ELR (cell line): ENCODE results near the gene UBE4B.
A peak's percentile ranks its signal among the peaks of the same experiment; 100 is the strongest.

Source experiments
- DNase-seq: peaks from one replicate; pipeline ENCODE4 v3.0.0-alpha.2; 2015; ENCODE audit warnings: low read depth

Gene UBE4B

DNA sequence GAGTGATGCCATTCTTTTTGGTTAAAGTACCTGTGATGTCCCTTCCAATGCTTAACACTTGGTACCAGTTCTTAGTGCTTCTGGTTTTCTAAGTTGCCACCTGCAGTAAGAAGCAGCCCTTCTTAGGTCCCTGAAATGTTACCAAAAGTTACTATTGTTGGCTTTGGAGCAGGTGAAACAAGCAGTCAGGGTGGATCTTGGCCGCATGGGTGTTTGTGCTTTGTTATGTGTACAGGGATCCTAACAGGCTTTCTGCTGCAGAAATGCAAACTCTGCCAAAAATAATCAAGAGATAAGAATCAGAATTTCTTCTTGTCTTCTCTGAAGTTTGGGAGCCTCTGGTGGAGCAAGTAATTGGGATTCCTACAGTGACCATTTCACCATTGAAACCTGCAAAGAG, 84.4 kb downstream of the UBE4B start:
- DNase-seq: no peak

DNA sequence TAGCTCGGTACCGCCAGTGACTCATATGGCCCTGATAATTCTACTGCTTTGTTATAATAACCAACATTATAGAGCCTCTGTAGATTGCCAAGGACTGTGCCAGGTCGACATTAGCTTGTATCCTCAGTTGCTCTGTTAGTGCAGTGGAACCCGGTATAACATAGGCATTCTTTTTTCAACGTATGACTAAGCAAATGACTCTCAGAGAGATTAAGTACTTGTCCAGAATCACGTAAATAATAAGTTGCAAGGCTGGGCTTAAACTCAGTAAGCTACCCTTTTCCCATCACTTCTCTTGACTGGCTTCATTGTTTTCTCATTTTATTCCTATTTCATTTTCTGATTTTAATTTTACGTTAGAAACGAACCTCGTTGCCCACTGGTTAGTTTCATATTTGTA, 85.1 kb downstream of the UBE4B start:
- DNase-seq: no peak

GRCh38 chr1:10121688-10122087, 88.9 kb downstream of the UBE4B start:
- DNase-seq: no peak

- DNase-seq: peak; percentile 75
Observed at GRCh38 chr1:10122926-10123325, 90.2 kb downstream of the UBE4B start.

GRCh38 chr1:10128101-10128765, 95.5 kb downstream of the UBE4B start:
- DNase-seq: no peak

DNA sequence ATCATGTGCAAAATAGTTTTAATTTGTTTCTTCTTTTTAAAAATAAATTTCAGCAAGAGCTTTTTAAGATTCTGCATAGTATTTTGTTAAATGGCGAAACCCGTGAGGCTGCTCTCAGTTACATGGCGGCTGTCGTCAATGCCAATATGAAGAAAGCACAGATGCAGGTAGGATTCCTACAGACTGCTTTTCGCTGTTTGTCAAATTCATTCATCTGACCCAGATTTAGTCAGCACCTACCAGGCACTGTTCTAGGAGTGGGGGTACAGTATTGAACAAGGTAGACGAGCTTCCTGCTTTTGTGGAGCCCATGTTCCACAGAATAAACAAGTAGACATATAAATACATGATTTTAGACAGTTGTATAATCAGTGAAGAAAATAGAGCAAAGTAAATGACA, 99.6 kb downstream of the UBE4B start:
- DNase-seq: no peak

GRCh38 chr1:10132852-10133251, 100.1 kb downstream of the UBE4B start:
- DNase-seq: no peak

GRCh38 chr1:10140981-10141380, 108.2 kb downstream of the UBE4B start:
- no peak for DNase-seq

GRCh38 chr1:10143961-10144485, 111.3 kb downstream of the UBE4B start:
- DNase-seq: no peak

- DNase-seq: peak; percentile 4
Observed at GRCh38 chr1:10146391-10146790, 113.6 kb downstream of the UBE4B start.

- no peak for DNase-seq
Observed at GRCh38 chr1:10149231-10149630, 116.5 kb downstream of the UBE4B start.

DNA sequence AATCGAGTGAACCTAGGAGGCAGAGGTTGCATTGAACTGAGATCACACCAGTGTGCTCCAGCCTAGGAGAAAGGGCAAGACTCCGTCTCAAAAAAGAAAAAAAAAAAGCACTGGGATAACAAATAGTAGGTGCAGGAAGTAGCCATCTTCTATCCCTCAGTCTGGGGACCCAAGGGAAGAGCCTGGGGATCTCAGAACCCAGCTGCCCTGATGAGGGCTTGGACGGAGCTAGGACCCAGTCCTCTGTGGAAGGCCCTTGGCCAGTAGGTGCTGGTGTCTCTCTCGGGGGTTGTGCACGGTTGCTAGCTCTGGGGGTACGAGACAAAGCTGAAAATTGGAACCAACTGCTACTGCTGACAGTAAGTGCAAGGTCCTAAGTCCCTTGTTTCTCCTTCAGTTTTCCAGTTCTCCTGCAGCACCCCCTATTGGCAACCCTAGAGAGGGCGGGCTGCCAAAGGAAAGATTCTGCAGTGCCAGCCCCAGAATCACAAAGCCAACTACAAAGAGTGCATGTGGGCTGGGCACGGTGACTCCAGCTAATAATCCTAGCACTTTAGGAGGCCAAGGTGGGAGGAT, 120.0 kb downstream of the UBE4B start:
- DNase-seq: peak; percentile 58

- no peak for DNase-seq
Observed at GRCh38 chr1:10155087-10155712, 122.4 kb downstream of the UBE4B start.

GRCh38 chr1:10160173-10160572, 127.4 kb downstream of the UBE4B start:
- no peak for DNase-seq

DNA sequence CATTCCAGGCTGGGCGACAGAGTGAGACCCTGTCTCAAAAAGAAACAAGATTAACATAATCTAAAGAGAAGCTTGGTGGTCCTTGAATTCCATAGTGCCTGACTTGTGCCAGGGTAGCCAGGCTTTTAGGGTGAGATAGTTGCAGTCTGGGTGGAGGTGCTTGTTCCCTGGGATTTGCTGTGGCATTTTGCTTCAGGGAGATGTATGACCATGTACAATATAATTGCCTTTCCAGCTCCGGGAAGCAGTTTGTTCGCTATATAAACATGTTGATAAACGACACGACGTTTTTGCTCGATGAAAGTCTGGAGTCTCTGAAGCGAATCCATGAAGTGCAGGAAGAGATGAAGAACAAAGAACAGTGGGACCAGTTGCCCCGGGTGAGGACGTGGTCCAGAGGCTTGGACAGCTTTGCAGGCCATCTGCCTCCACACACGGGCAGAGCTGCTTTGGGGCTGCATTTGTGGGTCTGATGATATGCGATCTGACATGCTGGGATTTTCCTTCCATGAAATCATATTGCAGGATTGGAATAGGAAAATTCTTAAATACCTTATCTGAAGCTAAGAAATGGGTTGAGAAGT, 128.2 kb downstream of the UBE4B start:
- DNase-seq: no peak

GRCh38 chr1:10161541-10162290, 129.0 kb downstream of the UBE4B start:
- DNase-seq: no peak

DNA sequence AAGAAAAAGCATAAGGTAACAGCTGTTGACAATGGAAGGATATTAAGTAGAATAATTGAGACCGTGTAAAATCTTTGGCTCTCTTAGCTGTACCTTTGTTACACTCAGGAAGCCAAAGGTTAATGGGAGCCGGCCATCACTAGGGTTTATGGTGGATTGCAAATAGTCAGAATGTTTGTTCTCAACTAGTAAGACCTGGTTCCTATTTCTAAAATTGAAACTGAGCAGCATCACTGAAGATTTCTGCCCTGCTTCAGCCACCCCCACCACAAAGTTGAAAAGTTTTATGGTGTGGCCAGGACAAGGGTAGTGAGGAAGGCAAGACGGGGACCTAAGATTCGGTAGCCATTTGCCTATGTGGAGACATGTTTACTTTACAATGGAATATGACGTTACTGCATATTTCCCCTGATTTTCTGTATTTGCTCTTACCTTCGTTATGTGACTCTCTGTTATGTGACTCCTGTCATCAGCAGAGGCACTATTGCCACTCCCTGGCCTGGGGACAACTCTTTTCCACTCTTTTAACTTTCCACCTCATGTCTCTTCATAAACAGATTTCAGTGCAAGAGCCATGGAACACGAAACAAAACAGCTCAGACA, 136.3 kb downstream of the UBE4B start:
- no peak for DNase-seq

- DNase-seq: no peak
Observed at GRCh38 chr1:10170239-10170574, 137.4 kb downstream of the UBE4B start.

DNA sequence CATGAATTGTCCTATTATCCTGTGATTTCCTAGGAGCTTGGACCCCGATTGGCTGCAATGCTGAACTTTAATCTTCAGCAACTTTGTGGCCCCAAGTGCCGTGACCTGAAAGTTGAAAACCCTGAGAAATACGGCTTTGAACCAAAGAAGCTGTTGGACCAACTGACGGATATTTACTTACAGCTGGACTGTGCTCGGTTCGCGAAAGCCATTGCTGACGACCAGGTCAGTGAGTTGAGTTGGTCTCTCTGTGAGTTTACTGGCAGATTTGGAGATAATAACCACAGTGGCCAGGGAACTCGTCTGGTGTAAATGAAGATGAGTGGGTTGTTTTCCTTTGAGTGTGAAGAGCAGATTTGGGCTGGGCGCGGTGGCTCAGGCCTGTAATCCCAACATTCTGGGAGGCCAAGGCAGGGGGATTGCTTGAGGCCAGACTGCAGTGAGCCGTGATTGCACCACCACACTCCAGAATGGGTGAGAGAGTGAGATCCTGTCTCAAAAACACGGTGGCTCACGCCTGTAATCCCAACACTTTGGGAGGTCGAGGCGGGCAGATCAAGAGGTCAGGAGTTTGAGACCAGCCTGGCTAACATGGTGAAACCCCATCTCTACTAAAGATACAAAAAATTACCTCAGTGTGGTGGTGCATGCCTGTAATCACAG, 138.5 kb downstream of the UBE4B start:
- no peak for DNase-seq

- DNase-seq: no peak
Observed at GRCh38 chr1:10171995-10172669, 139.4 kb downstream of the UBE4B start.

- no peak for DNase-seq
Observed at GRCh38 chr1:10173582-10173981, 140.8 kb downstream of the UBE4B start.
